GM19395 (cell line): ENCODE results near the gene KIF18A.
A peak's percentile ranks its signal among the peaks of the same experiment; 100 is the strongest.
"Not testable (repeated sequence)": the region's sequence is repeated elsewhere in the genome, so short reads cannot be mapped to it uniquely, and the experiment has no call there.

Experiments
- ATAC-seq: cut with Tn5 transposase; IDR thresholded peaks from one replicate; pipeline ENCODE4 v1.9.1; 2021; ENCODE audit warnings: mild to moderate bottlenecking, moderate library complexity; ENCODE audit not compliant: unreplicated experiment

The KIF18A gene

DNA sequence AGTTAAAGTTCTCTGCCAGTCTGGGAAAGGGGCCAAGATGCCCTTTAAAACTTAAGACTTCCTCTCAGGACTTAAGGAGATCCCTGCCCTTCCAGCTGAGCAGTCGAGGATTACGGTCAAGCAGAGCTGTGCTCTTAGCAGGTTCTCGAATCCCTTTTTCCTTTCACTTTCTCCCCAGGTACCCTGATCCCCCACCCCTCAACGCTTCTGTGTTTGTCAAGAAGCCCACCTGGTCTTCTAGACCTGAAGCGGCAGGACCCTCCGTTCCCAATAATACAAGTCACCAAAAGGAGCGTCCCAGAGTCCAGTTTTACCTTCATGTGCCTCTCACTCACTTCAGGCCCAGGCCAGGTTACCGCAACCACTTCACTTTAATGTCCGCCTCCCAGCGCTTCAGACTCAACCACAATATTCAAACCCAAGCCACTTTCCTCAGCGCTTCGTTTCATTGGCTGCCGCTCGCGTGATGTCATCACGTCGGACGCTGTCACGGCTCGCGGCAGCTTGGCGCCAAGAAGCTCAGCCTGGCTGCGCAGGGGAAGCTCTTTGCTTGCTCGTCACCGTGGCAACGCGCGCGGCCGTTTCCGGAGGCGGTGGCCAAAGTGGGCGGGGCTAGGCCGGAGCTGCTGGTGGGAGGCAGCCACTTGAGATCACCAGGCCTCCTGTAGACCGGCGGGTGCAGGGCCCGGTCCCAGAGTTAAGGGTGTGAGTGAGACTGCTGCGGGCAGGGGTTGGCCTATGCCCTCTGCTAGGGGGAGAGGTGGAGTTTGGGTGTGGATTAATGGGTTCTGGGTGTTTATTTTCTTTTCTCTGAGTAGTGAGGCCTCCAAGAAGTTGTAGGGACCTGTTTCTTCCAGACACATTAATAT, at the start of gene KIF18A, which contains the start of gene METTL15:
Gene KIF18A (minus strand): TSS at position 407 of the 869 bp plus-strand sequence. CDS start 10,209 bp downstream, outside the sequence.
Gene METTL15 (plus strand): TSS at position 639 of the 869 bp plus-strand sequence. CDS start 4,947 bp downstream, outside the sequence.
- ATAC-seq, result peak; percentile 93

DNA sequence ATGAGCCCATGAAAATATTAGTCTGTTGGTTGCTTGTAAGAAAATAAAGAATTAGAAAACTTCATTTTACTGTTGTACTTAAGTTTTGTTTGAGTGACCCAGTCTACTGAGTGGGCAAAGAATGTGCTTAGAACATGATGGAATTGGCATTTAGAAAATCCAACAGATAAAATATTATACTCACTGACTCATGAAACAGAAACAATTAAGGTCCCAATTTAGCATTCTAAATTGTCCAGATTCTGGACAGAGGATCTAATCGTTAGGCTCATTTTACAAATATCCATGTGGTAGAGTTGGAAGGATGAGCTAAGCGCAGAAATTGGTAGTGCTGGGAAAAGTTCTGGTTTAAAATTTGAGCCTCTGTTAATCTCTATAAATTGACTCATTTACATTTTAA, 45.6 kb upstream of the KIF18A start:
- ATAC-seq, result no peak

DNA sequence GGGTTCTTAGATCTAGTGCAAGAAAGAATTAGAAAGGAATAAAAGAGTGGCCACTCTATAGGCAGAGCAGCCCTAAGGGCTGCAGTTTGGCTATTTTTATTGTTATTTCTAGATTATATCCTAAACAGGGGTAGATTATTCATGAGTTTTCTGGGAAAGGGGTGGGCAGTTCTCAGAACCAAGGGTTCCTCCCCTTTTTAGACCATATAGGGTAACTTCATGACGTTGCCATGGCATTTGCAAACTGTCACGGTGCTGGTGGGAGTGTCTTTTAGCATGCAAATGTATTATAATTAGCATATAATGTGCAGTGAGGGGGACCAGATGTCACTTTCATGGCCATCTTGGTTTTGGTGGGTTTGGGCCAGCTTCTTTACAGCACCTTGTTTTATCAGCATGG, 44.8 kb upstream of the KIF18A start:
- no peak for ATAC-seq

DNA sequence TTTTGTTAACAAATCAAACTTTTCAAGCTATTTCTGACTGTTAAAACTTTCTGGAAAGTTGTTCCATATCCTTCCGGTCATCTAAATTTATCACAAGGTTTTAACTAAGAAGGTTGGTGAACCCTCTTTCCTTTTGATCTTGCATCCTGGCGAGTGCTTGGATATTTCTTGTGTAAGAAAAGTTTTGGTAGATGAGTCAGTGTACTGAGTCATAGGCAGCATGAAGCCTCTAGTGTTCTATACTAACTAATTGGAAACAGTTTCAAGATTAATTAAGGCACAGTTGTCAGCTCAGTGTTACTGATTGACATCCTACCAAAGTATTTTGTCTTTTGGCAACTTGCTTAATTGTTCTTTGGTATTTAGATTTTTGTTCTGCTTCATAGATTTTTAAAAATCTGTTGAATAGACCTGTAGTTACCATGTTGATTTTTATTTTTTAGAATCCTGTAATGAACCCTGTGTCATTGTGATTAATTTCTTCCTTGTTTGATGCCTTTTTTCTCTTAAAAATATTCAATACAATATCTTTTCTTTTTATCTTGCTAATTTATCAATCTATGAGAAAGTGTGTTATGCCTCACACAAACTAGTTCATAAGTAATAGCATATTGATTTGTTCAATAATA, 38.3 kb upstream of the KIF18A start:
- no peak for ATAC-seq

DNA sequence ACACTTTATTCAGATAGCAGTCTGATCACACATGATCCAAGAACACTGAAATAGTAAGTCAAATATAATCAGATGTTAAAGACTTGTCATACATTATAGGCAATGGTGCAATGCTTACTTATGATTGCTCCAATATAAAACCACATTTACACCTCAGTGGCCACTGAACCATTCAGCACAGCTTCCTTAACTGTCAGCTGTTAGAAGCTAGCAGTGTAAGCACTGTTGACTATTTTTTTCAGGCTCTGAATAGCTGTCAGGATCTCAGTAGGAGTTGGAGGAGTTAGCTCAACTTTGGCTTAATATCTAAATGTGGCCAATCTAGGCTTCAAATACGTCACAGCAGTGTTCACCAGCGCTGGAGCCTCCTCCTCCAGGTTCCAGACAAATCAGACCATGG, 36.9 kb upstream of the KIF18A start:
- ATAC-seq, result no peak

DNA sequence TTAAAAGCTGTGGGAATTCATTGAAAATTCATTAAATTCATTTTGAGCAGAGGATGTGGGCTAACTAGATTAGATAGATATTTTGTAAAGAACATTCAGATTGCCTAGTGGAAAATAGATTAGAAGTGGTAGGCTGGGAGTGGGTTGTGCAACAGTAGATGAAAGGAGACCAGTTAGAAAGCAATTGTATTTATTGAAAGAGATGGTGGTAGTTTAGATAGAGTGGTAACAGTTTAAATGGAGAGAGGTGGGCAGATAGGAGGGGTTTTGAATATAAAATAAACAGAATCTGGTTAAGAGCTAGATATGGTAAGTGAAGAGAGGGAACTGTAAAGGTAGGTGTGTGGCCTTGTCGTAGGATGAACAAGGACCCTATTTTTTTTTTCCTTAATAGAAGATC, 34.8 kb upstream of the KIF18A start:
- ATAC-seq, result no peak

DNA sequence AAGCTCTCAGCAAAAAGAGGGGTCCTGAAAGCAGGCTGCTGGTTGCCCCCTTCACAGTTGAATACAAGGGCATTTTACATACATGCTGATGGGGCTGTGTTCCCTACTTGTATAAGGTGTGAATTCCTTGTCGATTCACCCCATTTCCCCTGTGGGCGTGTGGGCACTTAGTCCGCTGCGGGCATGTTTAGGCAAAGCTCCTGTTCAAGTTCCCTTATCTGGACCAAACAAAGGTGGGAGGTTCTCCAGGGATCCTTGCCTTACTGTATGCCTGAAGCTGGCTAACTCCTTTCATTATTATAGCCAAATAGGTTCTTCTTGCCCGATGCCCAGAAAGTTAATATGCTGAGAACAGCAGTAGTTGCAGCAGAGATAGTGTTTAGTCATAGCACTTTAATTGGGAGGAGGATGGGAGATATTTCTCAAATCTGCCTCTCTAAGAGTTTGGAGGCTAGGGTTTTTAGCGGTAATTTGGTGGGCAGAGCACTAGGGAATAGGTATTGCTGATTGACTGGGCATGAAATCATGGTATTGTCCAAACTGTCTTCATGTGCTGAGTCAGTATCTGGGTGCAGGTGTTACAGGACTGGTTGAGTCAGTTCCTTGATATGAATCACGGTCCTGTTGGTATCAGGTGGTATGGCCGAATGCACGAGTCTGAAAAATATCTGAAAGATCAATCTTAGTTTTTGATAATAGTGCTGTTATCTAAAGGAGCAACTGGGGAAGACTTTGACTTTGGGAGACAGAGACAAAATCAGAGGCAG, 32.9 kb upstream of the KIF18A start:
- ATAC-seq, result no peak

DNA sequence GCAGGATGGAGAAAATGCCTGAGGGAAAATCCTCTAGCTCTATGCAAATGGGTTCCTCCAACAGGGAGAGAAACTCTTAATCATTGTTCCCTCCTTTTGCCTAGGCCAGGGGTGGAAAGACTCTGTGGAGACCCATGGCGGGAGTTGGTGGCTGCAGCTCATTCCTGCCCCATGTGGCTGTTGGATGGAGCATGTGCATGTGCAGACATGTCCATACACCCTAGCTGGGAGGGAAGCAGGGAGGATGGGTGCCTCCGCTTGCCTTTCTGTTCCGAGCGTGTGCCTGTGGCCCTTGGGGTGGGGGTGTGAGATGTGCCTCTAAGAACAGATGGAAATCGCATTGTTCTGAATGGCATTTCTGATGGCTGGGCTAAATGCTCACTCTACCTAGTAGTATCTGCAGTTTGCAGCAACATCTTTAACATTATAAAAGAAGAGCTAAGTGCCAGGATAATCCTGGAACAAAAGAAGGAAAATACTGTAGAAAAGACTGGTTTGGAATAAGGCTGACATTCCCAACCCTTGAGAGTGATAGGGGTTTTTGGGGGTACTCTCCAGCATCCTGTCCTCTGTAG, 32.0 kb upstream of the KIF18A start:
- no peak for ATAC-seq

DNA sequence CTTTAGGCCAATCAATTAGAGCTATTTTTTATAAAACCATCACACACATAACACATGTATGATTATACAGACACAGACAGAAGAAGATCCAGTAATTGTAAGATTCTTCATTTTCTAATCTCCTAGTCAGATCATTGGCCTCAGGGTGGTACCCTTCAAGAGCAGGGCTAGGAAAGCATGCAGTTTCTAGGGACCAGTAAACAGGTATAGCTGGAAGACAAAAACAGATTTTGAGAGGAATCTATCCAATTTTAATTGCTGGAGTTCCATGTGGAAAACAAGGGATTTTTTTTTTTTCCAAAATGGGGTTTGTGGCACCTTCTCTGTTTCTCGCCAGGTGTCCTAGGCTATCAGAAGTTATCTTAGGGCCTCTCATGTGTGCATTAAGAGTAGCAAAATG, 29.9 kb upstream of the KIF18A start:
- no peak for ATAC-seq

DNA sequence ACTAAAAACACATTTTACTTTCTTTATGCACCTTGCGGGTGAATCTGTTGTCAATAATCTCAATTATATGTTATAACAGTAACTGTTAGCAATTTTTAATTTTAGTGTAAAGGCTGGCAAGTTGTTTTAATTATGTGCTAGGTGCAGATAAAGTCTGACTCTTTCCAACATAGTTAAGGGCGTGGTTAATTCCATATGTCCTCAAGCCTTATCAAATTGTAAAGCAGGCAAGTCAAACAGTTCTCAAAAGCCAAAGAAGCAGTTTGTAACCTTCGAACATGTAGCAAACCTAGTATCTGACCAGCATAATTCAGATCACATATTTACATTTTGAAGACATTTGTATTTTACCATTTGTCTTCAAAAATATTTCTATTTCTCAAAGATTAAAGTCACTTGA, 29.4 kb upstream of the KIF18A start:
- no peak for ATAC-seq

DNA sequence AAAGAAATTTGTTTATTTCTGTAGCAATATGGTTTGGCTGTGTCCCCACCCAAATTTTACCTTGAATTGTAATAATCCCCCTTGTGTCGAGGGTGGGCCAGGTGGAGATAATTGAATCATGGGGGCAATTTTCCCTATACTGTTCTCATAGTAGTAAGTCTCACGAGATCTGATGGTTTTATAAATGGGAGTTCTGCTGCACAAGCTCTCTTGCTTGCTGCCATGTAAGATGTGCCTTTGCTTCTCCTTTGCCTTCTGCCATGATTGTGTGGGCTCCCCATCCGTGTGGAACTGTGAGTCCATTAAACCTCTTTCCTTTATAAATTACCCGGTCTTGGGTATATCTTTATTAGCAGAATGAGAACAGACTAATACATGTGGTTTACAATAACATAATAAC, 28.2 kb upstream of the KIF18A start:
- not testable (repeated sequence) for ATAC-seq

DNA sequence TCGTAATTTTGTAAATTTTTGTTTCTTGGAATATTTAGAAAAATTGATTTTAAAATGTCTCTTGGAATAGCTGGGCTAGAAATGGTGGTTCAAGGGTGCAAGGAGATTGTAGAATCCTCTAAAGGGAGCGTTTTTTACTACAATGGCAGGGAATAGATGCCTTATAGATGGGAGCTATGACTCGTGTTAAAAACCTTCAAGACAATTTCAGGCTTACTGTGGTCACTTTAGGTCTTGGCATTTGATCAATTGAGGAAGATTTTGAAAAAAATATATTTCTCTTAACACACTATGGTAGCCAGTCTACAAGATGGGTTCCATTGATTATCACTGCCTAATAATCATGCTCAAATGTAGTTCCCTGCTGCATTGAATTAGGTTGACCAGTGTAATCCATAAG, 25.2 kb upstream of the KIF18A start:
- ATAC-seq, result no peak

DNA sequence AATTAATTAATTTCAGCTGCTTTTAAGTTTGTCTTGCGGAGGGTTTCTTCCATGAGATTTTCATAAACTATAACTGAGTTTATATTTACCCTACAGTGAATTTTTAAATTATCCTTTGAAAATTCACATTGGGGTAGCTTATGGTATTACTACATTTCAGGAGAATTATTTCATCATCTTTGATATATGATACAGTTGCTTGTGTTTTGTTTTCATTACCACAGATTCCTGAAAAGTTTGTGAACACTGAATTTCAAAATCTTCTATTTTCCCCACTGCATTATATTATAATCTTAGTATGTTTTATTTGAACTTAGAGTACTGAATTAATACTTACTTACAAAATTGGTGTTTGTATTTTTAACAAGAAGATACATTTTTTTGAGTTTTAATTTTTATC, 24.6 kb upstream of the KIF18A start:
- no peak for ATAC-seq

DNA sequence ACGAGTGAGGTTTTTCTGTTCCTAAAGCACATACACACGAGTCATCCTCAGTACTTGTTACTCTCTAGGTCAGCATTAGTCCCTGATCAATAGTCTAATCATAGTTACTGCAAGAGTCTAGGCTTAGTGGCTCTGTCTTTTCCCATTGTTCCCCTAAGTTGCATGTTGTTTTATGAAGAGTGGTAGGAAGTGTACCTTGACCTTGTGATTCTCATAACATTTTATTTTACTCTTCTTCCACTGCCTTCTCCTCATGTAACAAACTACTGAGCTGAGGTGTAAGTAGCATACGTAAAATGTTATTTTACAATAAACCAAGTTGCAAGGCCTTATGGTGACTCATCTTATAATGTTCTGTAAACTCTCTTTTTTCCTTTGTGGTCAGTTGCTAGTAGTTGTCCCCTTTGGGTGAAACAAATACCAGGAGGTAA, 15.2 kb upstream of the KIF18A start:
- no peak for ATAC-seq

DNA sequence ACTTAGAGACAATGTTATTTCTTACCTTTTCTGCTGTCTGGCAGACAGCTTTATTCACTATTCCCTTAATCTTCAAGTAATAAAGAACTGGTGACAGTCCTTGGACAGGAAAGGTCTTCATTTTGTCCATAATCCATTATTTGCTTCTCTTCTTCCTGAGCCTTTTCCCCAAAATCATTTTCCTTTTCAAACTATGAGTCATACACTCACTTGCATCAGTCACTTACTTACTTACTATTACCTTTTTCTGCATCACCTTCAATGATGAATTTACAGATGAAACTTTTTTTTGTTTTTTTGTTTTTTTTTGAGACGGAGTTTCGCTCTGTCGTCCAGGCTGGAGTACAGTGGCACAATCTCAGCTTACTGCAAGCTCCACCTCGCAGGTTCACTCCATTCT, 9.8 kb upstream of the KIF18A start:
- no peak for ATAC-seq

DNA sequence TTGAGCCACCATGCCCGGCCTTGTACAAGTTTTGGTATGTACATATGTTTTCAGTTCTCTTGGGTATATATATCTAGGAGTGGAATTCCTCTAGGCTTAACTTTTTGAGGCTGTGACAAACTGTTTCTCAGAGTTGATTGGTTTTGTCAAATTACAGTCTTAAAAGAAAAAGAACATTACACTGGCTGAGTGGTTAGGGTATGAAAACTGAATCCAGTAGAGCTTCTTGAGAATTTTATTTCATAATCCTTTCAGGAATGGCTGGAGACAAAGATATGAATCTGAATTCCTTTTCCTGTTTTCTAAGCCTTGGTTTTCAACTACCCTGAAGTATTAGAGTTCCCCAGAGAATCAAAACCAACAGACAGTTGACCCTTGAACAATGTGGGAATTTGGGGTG, 6.8 kb upstream of the KIF18A start:
- no peak for ATAC-seq

DNA sequence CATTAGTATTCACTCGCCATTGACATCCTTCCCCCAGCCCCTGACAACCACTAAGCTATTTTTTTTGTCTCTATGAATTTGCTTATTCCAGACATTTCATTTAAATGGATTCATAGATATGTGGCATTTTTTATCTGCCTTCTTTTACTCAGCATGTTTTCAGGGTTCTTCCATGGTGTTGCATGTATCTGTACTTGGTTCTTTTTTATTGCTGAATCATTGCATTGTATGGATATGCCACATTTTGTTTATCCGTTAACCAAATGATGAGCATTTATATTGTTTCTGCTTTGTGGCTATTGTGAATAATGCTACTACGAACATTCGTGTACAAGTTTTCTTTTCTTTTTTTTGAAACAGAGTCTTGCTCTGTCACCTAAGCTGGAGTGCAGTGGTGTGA, 6.2 kb upstream of the KIF18A start:
- ATAC-seq, result no peak

DNA sequence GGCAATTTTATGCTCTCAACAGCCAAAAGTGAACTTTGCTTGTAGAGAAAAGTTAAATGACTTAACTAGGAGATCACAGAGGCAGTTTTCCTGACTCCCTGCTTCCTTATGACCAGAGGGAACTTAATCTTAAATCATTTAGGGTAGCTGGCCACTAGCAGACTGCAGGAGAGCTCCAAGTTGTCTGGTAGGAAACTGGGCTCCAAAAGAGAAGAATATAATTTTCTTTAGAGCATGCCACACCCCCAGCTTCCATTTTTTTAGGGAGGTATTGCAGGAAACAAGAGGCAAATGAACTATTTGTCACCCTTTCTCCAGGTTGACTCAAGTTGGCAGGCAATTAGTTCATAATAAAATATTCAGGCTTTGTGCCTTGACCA, 2.9 kb upstream of the KIF18A start:
- ATAC-seq, result no peak

DNA sequence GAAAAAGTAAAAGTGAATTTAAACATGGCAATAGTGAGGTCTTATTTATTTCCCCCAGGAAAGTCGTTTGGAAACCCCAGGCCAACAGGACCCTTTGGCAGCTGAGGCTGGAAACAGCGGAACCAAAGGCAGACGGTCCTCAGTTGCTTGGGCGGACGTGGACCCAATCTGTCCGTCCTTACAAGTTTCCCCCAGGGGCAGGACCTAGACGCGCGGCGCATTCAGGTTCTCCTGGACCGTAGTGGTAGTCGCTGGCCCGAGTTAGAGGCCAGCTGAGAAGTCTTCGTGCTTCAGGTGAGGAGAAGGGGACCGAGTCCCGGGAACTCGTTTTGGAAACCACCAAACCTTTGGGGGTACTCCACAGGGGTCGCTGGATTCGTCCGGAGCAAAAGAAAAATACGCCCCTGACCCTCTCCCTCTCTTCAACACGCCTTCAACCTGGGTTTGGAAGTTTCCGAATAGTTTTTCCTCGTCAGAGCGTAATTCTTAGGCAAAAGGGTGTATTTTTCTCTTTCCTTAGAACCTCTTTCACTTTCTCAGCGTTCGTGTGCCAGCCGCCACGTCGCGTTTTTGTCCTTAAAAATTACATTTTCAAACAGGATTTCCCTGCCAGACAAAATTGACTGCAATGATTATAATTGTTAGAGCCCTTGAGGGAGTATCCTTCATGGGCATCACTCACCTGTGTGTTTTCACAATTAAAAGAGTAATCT, 2.3 kb upstream of the KIF18A start:
- peak; percentile 41 for ATAC-seq

DNA sequence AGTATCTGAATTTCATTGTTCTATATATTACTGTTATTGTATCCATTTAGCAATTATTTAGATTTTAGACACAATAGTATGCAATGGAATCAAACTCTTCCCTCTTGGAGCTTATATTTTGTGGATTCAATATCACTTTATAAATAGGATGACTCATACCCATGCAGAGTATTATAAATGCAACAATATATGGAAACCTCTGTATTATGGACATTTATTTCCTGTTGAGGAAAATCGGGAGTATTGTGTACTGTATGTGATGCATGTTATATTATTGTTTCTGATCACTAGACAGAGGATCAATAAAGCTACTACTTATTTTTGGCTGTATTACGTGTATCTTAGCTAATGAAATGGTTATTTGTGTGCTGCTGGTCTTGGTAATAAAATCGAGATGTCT, 1.0 kb upstream of the KIF18A start:
- ATAC-seq, result no peak
